PFSK-1 (cell line): ENCODE measurements around the gene NUDCD3.

ENCODE experiments used
- FOXP2 ChIP-seq: optimal IDR thresholded peaks from 2 replicates; pipeline ENCODE3; 2011; ENCODE audit warnings: borderline replicate concordance, control low read depth, inconsistent platforms; ENCODE audit not compliant: insufficient read depth; ENCODE audit errors: extremely low read length, extremely low read depth
- POLR2AphosphoS5 ChIP-seq: IDR thresholded peaks from 2 replicates; pipeline ENCODE4 v1.6.1; 2012; ENCODE audit warnings: low read depth, mild to moderate bottlenecking, control low read depth, low read length, moderate library complexity
- REST ChIP-seq, 2 experiments: IDR thresholded peaks; 2 replicates each; pipeline versions ENCODE4 v1.6.1 to v1.8.0; 2011 to 2012; ENCODE audit warnings: low read depth in 2 of 2, low read length in 2 of 2, control low read depth in 1 of 2, inconsistent platforms in 1 of 2, mild to moderate bottlenecking in 1 of 2, moderate library complexity in 1 of 2; ENCODE audit not compliant: insufficient read depth in 1 of 2
- SIN3A ChIP-seq: IDR thresholded peaks from 2 replicates; pipeline ENCODE4 v1.6.1; 2012; ENCODE audit warnings: mild to moderate bottlenecking, low read length, moderate library complexity, borderline replicate concordance; ENCODE audit not compliant: insufficient read depth
- TAF1 ChIP-seq: IDR thresholded peaks from 2 replicates; pipeline ENCODE4 v1.6.1; 2012; ENCODE audit warnings: low read length, control low read depth, borderline replicate concordance; ENCODE audit not compliant: insufficient read depth

GRCh38 chr7:44521347-44522095, 31.1 kb upstream of the NUDCD3 start:
- TF ChIP-seq REST (IDR thresholded peaks at IDR 0.05; ENCODE audit: insufficient read depth in 1 of 2, low read depth in 2 of 2, low read length in 2 of 2) = no peak
- no peak for TF ChIP-seq FOXP2
- TF ChIP-seq POLR2AphosphoS5 = no peak
- no peak for TF ChIP-seq SIN3A
- no peak for TF ChIP-seq TAF1
